WTC11 (cell line): Measurements from ENCODE around the gene PRAF2. TPM values are rescaled to one million over a fixed set of nuclear protein-coding genes. Genes with fewer than 3 reads are reported as not detected.

Experiments
- ATAC-seq: fragments of 200-7000 bp; cut with Tn5 transposase; 2 replicates; pipeline ENCODE4 v1.10.0; 2021; ENCODE audit warnings: mild to moderate bottlenecking, moderate library complexity
- CTCF ChIA-PET: fragments of 300-600 bp; sonication (Branson Sonifier 250); formaldehyde crosslinking; loops from one replicate; lab custom pipeline; 2021; ENCODE audit warnings: antibody characterized with exemption; lab: Charles Lee
- POLR2A ChIA-PET: fragments of 350-600 bp; sonication (Branson Sonifier 250); formaldehyde crosslinking; loops from one replicate; lab custom pipeline; 2021; ENCODE audit warnings: antibody characterized with exemption; lab: Charles Lee
- DNase-seq: peaks from one replicate; pipeline ENCODE4 v3.0.0; 2021; ENCODE audit warnings: low spot score
- H3K27ac Mint-ChIP-seq: 2 replicates; pipeline ENCODE4 v1.8.0; 2021; ENCODE audit warnings: mixed read lengths
- H3K27me3 Mint-ChIP-seq: 2 replicates; pipeline ENCODE4 v1.8.0; 2021; ENCODE audit warnings: low read depth, mild to moderate bottlenecking, moderate library complexity, mixed read lengths
- H3K36me3 Mint-ChIP-seq: 2 replicates; pipeline ENCODE4 v1.8.0; 2021; ENCODE audit warnings: mixed read lengths
- H3K4me1 Mint-ChIP-seq: 2 replicates; pipeline ENCODE4 v1.8.0; 2022; ENCODE audit warnings: mixed read lengths
- H3K4me3 Mint-ChIP-seq: 2 replicates; pipeline ENCODE4 v1.8.0; 2021; ENCODE audit warnings: mild to moderate bottlenecking, moderate library complexity, mixed read lengths
- H3K9me3 Mint-ChIP-seq: 2 replicates; pipeline ENCODE4 v1.8.0; 2021; ENCODE audit warnings: mixed read lengths
- ATF1 ChIP-seq: sonication (generic); formaldehyde crosslinking; IDR thresholded peaks from 2 replicates; pipeline ENCODE4 v1.8.1; 2023; ENCODE audit warnings: mild to moderate bottlenecking, moderate library complexity, missing genetic modification reagents
- ATF3 ChIP-seq: sonication (generic); formaldehyde crosslinking; conservative IDR thresholded peaks from 2 replicates; pipeline ENCODE4 v1.8.1; 2022; ENCODE audit warnings: mild to moderate bottlenecking, missing genetic modification reagents
- CBFB ChIP-seq: sonication (generic); formaldehyde crosslinking; IDR thresholded peaks from 2 replicates; pipeline ENCODE4 v1.8.1; 2022; ENCODE audit warnings: mild to moderate bottlenecking, low read depth, missing genetic modification reagents
- FOXJ3 ChIP-seq: sonication (generic); formaldehyde crosslinking; IDR thresholded peaks from 2 replicates; pipeline ENCODE4 v1.9.0; 2021; ENCODE audit warnings: missing genetic modification reagents, mild to moderate bottlenecking, borderline replicate concordance
- FOXP1 ChIP-seq: sonication (generic); formaldehyde crosslinking; IDR thresholded peaks from 2 replicates; pipeline ENCODE4 v1.8.0; 2022; ENCODE audit warnings: missing genetic modification reagents, mild to moderate bottlenecking, moderate library complexity, borderline replicate concordance
- IRF2 ChIP-seq: sonication (generic); formaldehyde crosslinking; IDR thresholded peaks from 2 replicates; pipeline ENCODE4 v1.8.0; 2022; ENCODE audit warnings: low read depth, missing genetic modification reagents, borderline replicate concordance
- KAT7 ChIP-seq: sonication (generic); formaldehyde crosslinking; IDR thresholded peaks from 2 replicates; pipeline ENCODE4 v1.8.1; 2023; ENCODE audit warnings: missing genetic modification reagents, mild to moderate bottlenecking, borderline replicate concordance
- MXD4 ChIP-seq: fragments of 250-450 bp; sonication (Bioruptor Pico); IDR thresholded peaks from 2 replicates; pipeline ENCODE4 v1.8.0; 2021; ENCODE audit warnings: mild to moderate bottlenecking, moderate library complexity, borderline replicate concordance
- NFE2L1 ChIP-seq: sonication (generic); formaldehyde crosslinking; IDR thresholded peaks from 2 replicates; pipeline ENCODE4 v1.8.1; 2023; ENCODE audit warnings: missing genetic modification reagents
- NR3C1 ChIP-seq: sonication (generic); formaldehyde crosslinking; conservative IDR thresholded peaks from 2 replicates; pipeline ENCODE4 v1.8.1; 2023; ENCODE audit warnings: low read depth, mild to moderate bottlenecking, missing genetic modification reagents
- PREB ChIP-seq: sonication (generic); formaldehyde crosslinking; IDR thresholded peaks from 2 replicates; pipeline ENCODE4 v1.8.1; 2022; ENCODE audit warnings: mild to moderate bottlenecking, missing genetic modification reagents, moderate library complexity, borderline replicate concordance
- RELA ChIP-seq: sonication (generic); formaldehyde crosslinking; IDR thresholded peaks from 2 replicates; pipeline ENCODE4 v1.8.1; 2022; ENCODE audit warnings: missing genetic modification reagents, mild to moderate bottlenecking, borderline replicate concordance
- ZBTB21 ChIP-seq: sonication (generic); formaldehyde crosslinking; IDR thresholded peaks from 2 replicates; pipeline ENCODE4 v1.8.1; 2023; ENCODE audit warnings: mild to moderate bottlenecking, missing genetic modification reagents, borderline replicate concordance
- total RNA-seq: library from RNA; stranded (reverse); gene quantifications from 3 replicates; pipeline ENCODE4 v1.2.3, GENCODE V29; 2021
- TF ChIP-seq, protein P1 (sequence below): sonication (generic); formaldehyde crosslinking; IDR thresholded peaks from 2 replicates; pipeline ENCODE4 v1.8.1; 2023; ENCODE audit warnings: mild to moderate bottlenecking, missing genetic modification reagents, moderate library complexity
- TF ChIP-seq, protein P2 (sequence below): fragments of 250-450 bp; sonication (Bioruptor Pico); IDR thresholded peaks from 2 replicates; pipeline ENCODE4 v1.9.0; 2021; ENCODE audit warnings: mild to moderate bottlenecking
- TF ChIP-seq, protein P3 (sequence below): fragments of 250-450 bp; sonication (Bioruptor Pico); IDR thresholded peaks from 2 replicates; pipeline ENCODE4 v2.1.2; 2022; ENCODE audit warnings: mild to moderate bottlenecking, moderate library complexity
- TF ChIP-seq, protein P4 (sequence below): sonication (generic); formaldehyde crosslinking; IDR thresholded peaks from 2 replicates; pipeline ENCODE4 v1.8.1; 2022; ENCODE audit warnings: mild to moderate bottlenecking, moderate library complexity, missing genetic modification reagents

PRAF2 gene
- total RNA-seq, 1 experiment from 2014 or later: 14.8 TPM

DNA sequence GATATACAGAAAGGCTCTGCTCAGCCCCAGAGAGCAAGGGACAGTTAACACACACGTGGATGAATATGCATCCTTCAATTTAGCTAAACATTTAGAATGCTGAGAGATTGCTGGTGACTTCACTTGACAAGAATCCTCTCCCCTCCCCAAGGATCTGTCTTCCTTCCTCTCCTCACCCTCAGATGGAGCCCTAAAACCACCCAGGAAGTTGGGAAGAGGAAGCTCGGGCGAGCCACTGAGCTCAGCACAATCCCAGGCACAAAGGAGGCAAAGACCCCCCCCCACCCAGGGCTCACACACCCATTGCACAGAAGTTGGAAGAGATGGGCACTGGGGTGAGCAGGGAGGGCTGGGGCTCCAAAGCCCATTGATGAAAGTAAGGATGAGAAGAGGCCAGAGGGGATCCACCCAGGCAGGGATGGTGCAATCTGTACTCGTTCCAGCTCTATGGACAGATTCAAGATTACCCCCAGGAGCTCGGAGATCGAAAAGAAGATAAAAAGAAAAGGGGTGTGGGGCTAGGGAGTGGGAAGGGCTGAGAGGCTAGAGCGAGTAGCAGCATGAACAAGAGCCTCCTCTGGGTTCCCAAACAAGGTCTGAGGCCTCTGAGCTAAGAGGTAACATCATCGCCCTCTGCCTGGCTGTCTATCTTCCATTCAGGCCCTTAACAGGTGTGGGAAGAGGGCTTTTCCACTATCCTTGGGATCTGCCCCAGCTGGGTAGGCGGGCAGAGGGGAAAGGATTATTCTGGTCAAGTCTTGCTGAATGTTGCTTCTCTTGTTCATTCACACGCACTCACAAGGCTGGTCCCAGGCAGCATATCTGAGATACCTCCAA is 31.8 kb downstream of the PRAF2 start:
- H3K9me3 Mint-ChIP-seq: no peaks in the 10 kb centered on the region
- no peak for TF ChIP-seq ATF1 (CRISPR knock-in tag)
- TF ChIP-seq KAT7: no peak
- TF ChIP-seq NFE2L1 (CRISPR knock-in tag): no peak
- TF ChIP-seq ATF3: no peak
- no peak for TF ChIP-seq MXD4 (CRISPR knock-in tag)
- no peak for TF ChIP-seq IRF2 (CRISPR knock-in tag)
- no peak for TF ChIP-seq FOXP1
- TF ChIP-seq, protein P1, sequence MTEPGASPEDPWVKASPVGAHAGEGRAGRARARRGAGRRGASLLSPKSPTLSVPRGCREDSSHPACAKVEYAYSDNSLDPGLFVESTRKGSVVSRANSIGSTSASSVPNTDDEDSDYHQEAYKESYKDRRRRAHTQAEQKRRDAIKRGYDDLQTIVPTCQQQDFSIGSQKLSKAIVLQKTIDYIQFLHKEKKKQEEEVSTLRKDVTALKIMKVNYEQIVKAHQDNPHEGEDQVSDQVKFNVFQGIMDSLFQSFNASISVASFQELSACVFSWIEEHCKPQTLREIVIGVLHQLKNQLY (CRISPR knock-in tag): no peak
- TF ChIP-seq ZBTB21 (CRISPR knock-in tag): no peak
- no peak for TF ChIP-seq CBFB (CRISPR knock-in tag)
- TF ChIP-seq, all 79 proteins: peak for 0
- no peaks in the 10 kb centered on the region; the same call in 1 of the 2 replicates for H3K27me3 Mint-ChIP-seq
- peak overlapping the region; percentile 90 for H3K27ac Mint-ChIP-seq
- ATAC-seq: no peak
- DNase-seq: no peak
- peak overlapping the region; percentile 88 for H3K4me3 Mint-ChIP-seq
- peaks cover 22% of the 10 kb centered on the region for H3K36me3 Mint-ChIP-seq
- POLR2A ChIA-PET: interaction anchor here (0.9 to 1.7 kb wide), 3 partner anchors 16 to 39 kb away, joined by 3 to 10 read pairs (median 3); partner anchors contain the start of genes GRIPAP1 and WDR45
- H3K4me1 Mint-ChIP-seq: peaks cover 29% of the 10 kb centered on the region
- CTCF ChIA-PET: interaction anchor here (2.7 kb wide), 1 partner anchor 70 kb away, joined by 14 read pairs; the partner anchor contains the start of gene KCND1

GRCh38 chrX:49040376-49040955 is 33.3 kb downstream of the PRAF2 start:
- POLR2A ChIA-PET: interaction anchor here (1.3 to 2.2 kb wide), 2 partner anchors 10 to 38 kb away, joined by 3 to 8 read pairs; no protein-coding TSS in a partner anchor
- no peaks in the 10 kb centered on the region for H3K9me3 Mint-ChIP-seq

More at GRCh38 chrX:49040376-49040955, 33.3 kb downstream of the PRAF2 start:
- H3K27me3 Mint-ChIP-seq: no peaks in the 10 kb centered on the region; the same call in 1 of the 2 replicates
- TF ChIP-seq RELA: no peak
- TF ChIP-seq NR3C1 (CRISPR knock-in tag): no peak
- no peak for TF ChIP-seq FOXJ3 (CRISPR knock-in tag)
- TF ChIP-seq, protein P2, sequence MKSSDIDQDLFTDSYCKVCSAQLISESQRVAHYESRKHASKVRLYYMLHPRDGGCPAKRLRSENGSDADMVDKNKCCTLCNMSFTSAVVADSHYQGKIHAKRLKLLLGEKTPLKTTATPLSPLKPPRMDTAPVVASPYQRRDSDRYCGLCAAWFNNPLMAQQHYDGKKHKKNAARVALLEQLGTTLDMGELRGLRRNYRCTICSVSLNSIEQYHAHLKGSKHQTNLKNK (CRISPR knock-in tag): no peak
- TF ChIP-seq, protein P3, sequence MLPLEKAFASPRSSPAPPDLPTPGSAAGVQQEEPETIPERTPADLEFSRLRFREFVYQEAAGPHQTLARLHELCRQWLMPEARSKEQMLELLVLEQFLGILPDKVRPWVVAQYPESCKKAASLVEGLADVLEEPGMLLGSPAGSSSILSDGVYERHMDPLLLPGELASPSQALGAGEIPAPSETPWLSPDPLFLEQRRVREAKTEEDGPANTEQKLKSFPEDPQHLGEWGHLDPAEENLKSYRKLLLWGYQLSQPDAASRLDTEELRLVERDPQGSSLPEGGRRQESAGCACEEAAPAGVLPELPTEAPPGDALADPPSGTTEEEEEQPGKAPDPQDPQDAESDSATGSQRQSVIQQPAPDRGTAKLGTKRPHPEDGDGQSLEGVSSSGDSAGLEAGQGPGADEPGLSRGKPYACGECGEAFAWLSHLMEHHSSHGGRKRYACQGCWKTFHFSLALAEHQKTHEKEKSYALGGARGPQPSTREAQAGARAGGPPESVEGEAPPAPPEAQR (CRISPR knock-in tag): no peak
- TF ChIP-seq, protein P4, sequence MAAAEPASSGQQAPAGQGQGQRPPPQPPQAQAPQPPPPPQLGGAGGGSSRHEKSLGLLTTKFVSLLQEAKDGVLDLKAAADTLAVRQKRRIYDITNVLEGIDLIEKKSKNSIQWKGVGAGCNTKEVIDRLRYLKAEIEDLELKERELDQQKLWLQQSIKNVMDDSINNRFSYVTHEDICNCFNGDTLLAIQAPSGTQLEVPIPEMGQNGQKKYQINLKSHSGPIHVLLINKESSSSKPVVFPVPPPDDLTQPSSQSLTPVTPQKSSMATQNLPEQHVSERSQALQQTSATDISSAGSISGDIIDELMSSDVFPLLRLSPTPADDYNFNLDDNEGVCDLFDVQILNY (CRISPR knock-in tag): no peak
- no peak for TF ChIP-seq PREB (CRISPR knock-in tag)
- TF ChIP-seq, all 79 proteins: peak for 0
- Mint-ChIP-seq H3K4me1 (peaks cover 29% of the 10 kb centered on the region), H3K4me3 (peak overlapping the region; percentile 88), H3K27ac (peak overlapping the region; percentile 100), H3K36me3 (peaks cover 22% of the 10 kb centered on the region)
- ATAC-seq (no peak; the same call in 1 of the 2 replicates), DNase-seq (no peak)
- CTCF ChIA-PET: interaction anchor here (0.9 to 2.5 kb wide), 5 partner anchors 39 to 115 kb away, joined by 3 to 13 read pairs (median 3); partner anchors contain the start of genes GRIPAP1 and KCND1
